SK-N-MC (cell line): ENCODE data around the gene GRAMD4.

Experiments used
- DNase-seq: peaks from one replicate; pipeline ENCODE4 v3.0.0-alpha.2; 2011; ENCODE audit warnings: low read depth, low spot score
- H3K27ac ChIP-seq: fragments of 200-600 bp; sonication (generic); 2 replicates; pipeline ENCODE4 v1.5.1; 2016; ENCODE audit warnings: mixed run types
- H3K36me3 ChIP-seq: fragments of 200-600 bp; sonication (generic); 2 replicates; pipeline ENCODE4 v1.6.1; 2017; ENCODE audit warnings: antibody characterized with exemption, low read length, mixed read lengths; ENCODE audit not compliant: insufficient read depth
- H3K4me3 ChIP-seq: fragments of 200-600 bp; sonication (generic); 2 replicates; pipeline ENCODE4 v1.5.1; 2016
- H3K9ac ChIP-seq: fragments of 200-600 bp; sonication (generic); 2 replicates; pipeline ENCODE4 v1.8.0; 2017; ENCODE audit warnings: mixed run types, mixed read lengths; ENCODE audit not compliant: insufficient read length
- H3K9me3 ChIP-seq: fragments of 200-600 bp; sonication (generic); 2 replicates; pipeline ENCODE4 v1.6.1; 2017; ENCODE audit warnings: low read depth, mild to moderate bottlenecking, antibody characterized with exemption, low read length, moderate library complexity, mixed read lengths
- EZH2 ChIP-seq: fragments of 200-600 bp; sonication (generic); IDR thresholded peaks from one replicate; pipeline ENCODE4 v1.6.1; 2017; ENCODE audit warnings: antibody characterized with exemption
- FOXP2 ChIP-seq: optimal IDR thresholded peaks from 2 replicates; pipeline ENCODE3; 2011; ENCODE audit warnings: mild to moderate bottlenecking, moderate library complexity; ENCODE audit not compliant: insufficient read depth; ENCODE audit errors: extremely low read length, control extremely low read depth
- POLR2AphosphoS5 ChIP-seq: IDR thresholded peaks from 2 replicates; pipeline ENCODE4 v1.6.1; 2012; ENCODE audit warnings: mild to moderate bottlenecking, low read depth, low read length, borderline replicate concordance

Gene GRAMD4

DNA sequence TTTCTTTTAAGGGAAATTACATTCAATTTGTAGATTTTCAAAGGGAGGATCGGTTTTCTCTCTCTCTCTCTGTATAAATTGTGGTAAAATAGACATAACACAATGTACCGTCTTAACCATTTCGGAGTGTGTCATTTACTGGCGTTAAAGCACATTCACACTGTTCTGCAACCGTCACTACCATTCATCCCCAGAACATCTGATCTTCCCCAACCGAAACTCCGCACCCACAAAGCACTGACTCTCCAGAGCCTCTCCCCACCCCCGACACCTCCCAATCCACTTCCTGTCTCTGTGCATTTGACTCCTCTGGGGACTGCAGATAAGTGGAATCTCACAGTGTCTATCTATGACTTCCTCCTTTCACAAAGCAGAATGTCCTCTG lies 15.9 kb upstream of the GRAMD4 start:
- H3K27ac ChIP-seq = no peak overlapping the region
- no peaks in the 10 kb centered on the region for H3K36me3 ChIP-seq
- H3K9me3 ChIP-seq = no peaks in the 10 kb centered on the region
- no peak overlapping the region for H3K4me3 ChIP-seq
- H3K9ac ChIP-seq = no peak overlapping the region
- no peak for DNase-seq
- TF ChIP-seq EZH2 = no peak
- TF ChIP-seq POLR2AphosphoS5 = no peak
- no peak for TF ChIP-seq FOXP2

DNA sequence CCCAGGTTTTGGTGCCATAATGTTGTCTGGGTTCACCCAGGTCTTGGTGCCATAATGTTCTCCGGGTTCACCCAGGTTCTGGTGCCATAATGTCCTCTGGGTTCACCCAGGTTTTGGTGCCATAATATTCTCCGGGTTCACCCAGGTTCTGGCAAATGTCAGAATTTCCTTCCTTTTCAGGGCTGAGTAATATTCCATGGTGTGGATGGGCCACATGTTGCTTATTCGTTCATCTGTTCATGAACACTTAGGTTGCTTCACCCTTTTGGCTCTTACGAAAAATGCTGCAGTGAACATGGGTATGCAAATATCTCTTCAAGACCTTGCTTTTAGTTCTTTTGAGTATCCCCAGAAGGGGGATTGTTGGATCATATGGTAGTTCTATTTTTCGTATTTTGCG lies 15.1 kb upstream of the GRAMD4 start:
- no peak overlapping the region for H3K4me3 ChIP-seq
- no peak overlapping the region for H3K27ac ChIP-seq
- H3K36me3 ChIP-seq = no peaks in the 10 kb centered on the region

GRCh38 chr22:46606886-46607285 lies 13.3 kb upstream of the GRAMD4 start:
- H3K36me3 ChIP-seq = no peaks in the 10 kb centered on the region
- H3K9me3 ChIP-seq = no peaks in the 10 kb centered on the region
- H3K27ac ChIP-seq = no peak overlapping the region
- TF ChIP-seq POLR2AphosphoS5 = no peak
- no peak for TF ChIP-seq EZH2
- TF ChIP-seq FOXP2 = no peak
- DNase-seq = no peak
- no peak overlapping the region for H3K9ac ChIP-seq
- H3K4me3 ChIP-seq = no peak overlapping the region

More for the DNA sequence above, 15.1 kb upstream of the GRAMD4 start:
- DNase-seq = no peak
- Histone ChIP-seq H3K9me3 (no peaks in the 10 kb centered on the region), H3K9ac (no peak overlapping the region)
- TF ChIP-seq EZH2 (no peak), POLR2AphosphoS5 (no peak), FOXP2 (no peak)

DNA sequence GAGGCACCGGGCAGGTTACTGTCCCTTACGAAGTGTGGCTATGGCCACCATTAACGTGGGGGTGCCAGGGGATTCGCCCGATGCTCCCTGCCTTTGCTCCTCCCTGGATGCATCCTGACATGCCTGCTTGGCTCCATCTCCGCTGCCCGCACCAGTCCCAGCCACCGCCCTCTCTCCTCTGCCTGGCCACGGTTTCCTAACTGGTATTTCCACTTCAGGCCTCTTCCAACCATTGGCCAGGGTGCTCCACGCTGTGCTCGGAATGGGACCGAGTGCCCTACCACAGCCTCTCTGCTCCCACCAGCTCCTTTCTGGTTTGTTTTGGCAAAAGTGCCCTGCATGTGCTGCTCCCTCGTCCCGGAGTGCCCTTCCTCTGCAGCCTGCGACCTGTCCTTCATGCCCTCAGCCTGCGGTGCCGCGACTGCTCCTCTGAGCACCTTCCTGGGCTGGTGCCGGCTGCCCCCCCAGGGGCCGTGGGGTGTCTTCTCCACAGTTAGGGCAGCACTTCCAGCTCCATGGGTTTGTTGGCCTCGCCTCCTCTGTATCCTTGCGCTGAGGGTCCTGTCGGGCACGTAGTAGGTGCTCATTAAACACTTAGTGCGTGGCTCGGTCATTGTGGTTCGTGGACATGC lies 12.6 kb upstream of the GRAMD4 start:
- no peaks in the 10 kb centered on the region for H3K36me3 ChIP-seq
- H3K9ac ChIP-seq = no peak overlapping the region
- no peak for DNase-seq
- H3K9me3 ChIP-seq = no peaks in the 10 kb centered on the region
- no peak overlapping the region for H3K4me3 ChIP-seq
- TF ChIP-seq FOXP2 (no peak), EZH2 (no peak), POLR2AphosphoS5 (no peak)
- H3K27ac ChIP-seq = no peak overlapping the region

GRCh38 chr22:46609175-46609690 lies 11.0 kb upstream of the GRAMD4 start:
- H3K9ac ChIP-seq = no peak overlapping the region
- TF ChIP-seq POLR2AphosphoS5 = no peak
- no peak for TF ChIP-seq EZH2
- no peak for TF ChIP-seq FOXP2
- no peak overlapping the region for H3K27ac ChIP-seq
- H3K4me3 ChIP-seq = no peak overlapping the region
- no peak for DNase-seq
- H3K36me3 ChIP-seq = no peaks in the 10 kb centered on the region
- H3K9me3 ChIP-seq = no peaks in the 10 kb centered on the region

DNA sequence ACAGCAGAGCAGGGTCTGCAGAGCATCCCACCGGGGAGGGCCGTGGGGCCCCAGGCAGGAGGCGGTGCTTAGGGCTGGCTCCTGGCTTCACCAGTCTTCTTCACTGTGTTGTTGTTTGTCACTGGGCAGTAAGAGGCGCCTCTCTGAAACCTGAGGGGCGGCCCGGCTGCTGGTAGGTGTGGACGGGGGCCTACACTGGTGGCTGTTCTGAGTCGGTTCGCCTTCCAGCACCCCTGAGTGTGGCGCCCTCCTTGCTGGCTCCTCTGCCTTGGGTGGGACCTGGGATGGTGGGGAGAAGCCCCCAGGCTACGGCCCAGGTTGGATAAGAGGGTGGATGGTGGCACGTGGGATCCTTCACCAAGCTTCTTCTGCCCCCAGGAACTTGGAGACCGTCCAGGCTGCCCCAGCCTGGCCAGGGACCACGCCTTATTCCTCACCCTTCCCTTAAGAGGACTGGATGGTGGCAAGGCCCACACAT lies 10.4 kb upstream of the GRAMD4 start:
- no peak for DNase-seq
- H3K36me3 ChIP-seq = no peaks in the 10 kb centered on the region
- H3K4me3 ChIP-seq = no peak overlapping the region
- H3K27ac ChIP-seq = no peak overlapping the region
- H3K9ac ChIP-seq = no peak overlapping the region
- TF ChIP-seq EZH2 (no peak), POLR2AphosphoS5 (no peak), FOXP2 (no peak)
- no peaks in the 10 kb centered on the region for H3K9me3 ChIP-seq

DNA sequence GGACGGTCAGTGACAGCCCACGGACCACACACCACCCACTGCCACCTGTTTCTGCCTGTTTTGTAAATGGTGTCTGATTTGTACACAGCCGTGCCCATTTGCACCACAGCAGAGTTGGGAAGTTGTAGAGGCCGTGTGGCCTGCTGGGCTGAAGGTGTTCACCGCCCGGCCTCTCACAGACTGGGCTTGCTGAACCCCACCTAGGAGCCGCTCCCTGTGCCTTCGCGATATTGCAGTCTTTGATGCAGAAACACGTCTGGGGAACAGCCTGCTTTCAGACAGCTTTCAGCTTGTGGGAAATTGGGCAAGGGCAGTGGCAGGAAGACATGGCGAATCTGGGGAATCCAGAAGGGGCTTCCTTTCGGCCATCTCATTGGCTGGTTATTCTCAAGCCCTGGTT lies 9.8 kb upstream of the GRAMD4 start:
- no peak overlapping the region for H3K27ac ChIP-seq

GRCh38 chr22:46611189-46611588 lies 9.0 kb upstream of the GRAMD4 start:
- Histone ChIP-seq H3K27ac (no peak overlapping the region), H3K9me3 (no peaks in the 10 kb centered on the region), H3K36me3 (no peaks in the 10 kb centered on the region), H3K4me3 (no peak overlapping the region), H3K9ac (no peak overlapping the region)
- TF ChIP-seq POLR2AphosphoS5 (no peak), EZH2 (no peak), FOXP2 (no peak)
- no peak for DNase-seq

More for the DNA sequence above, 9.8 kb upstream of the GRAMD4 start:
- Histone ChIP-seq H3K4me3 (no peak overlapping the region), H3K9me3 (no peaks in the 10 kb centered on the region), H3K36me3 (no peaks in the 10 kb centered on the region), H3K9ac (no peak overlapping the region)
- no peak for DNase-seq
- TF ChIP-seq FOXP2 (no peak), EZH2 (no peak), POLR2AphosphoS5 (no peak)

- H3K9ac ChIP-seq = no peak overlapping the region
- no peak for DNase-seq
- no peak overlapping the region for H3K27ac ChIP-seq
Observed at GRCh38 chr22:46612341-46612903, 7.8 kb upstream of the GRAMD4 start.

More at GRCh38 chr22:46612341-46612903, 7.8 kb upstream of the GRAMD4 start:
- TF ChIP-seq FOXP2 (no peak), POLR2AphosphoS5 (no peak), EZH2 (no peak)
- no peak overlapping the region for H3K4me3 ChIP-seq
- no peaks in the 10 kb centered on the region for H3K9me3 ChIP-seq
- H3K36me3 ChIP-seq = no peaks in the 10 kb centered on the region
